ENCODE results near the gene GIPC2. TPM values are rescaled to one million over a fixed set of nuclear protein-coding genes. Genes with fewer than 3 reads are reported as not detected.

GIPC2 gene
- total and polyA plus RNA-seq, 2 donors (not counting 1 experiment from before 2014, with no cell fraction given) = not detected

GRCh38 chr1:78071696-78072095 is 25.9 kb downstream of the GIPC2 start:
- H3K9me3 ChIP-seq (ENCODE audit: control extremely low read depth in 1 of 3, control insufficient read depth in 2 of 3, insufficient read depth in 1 of 3, low read length in 2 of 3) = no peaks in the 10 kb centered on the region
- H3K4me3 ChIP-seq (ENCODE audit: control extremely low read depth in 1 of 5, extremely low read depth in 1 of 5, insufficient read depth in 1 of 5, low read depth in 2 of 5, low read length in 4 of 5) = no peak overlapping the region
- WGBS (ENCODE audit: insufficient coverage) = 60% methylated on average over 2 of the region's 5 CpGs
- peaks cover 0 to 8% (median 1%) of the 10 kb centered on the region in 4 experiments for H3K27me3 ChIP-seq (replicated peaks in 1 of 4; ENCODE audit: control extremely low read depth in 1 of 4, control insufficient read depth in 3 of 4, insufficient read depth in 4 of 4, low read length in 3 of 4)
- no peak overlapping the region for H3K27ac ChIP-seq (ENCODE audit: low read length in 2 of 2)
- H3K9ac ChIP-seq (ENCODE audit: low read length) = no peak overlapping the region
- TF ChIP-seq EZH2 (IDR thresholded peaks at IDR 0.05; ENCODE audit: borderline replicate concordance, insufficient read depth, low read depth, low read length, poor library complexity, severe bottlenecking) = no peak
- TF ChIP-seq, protein P1, sequence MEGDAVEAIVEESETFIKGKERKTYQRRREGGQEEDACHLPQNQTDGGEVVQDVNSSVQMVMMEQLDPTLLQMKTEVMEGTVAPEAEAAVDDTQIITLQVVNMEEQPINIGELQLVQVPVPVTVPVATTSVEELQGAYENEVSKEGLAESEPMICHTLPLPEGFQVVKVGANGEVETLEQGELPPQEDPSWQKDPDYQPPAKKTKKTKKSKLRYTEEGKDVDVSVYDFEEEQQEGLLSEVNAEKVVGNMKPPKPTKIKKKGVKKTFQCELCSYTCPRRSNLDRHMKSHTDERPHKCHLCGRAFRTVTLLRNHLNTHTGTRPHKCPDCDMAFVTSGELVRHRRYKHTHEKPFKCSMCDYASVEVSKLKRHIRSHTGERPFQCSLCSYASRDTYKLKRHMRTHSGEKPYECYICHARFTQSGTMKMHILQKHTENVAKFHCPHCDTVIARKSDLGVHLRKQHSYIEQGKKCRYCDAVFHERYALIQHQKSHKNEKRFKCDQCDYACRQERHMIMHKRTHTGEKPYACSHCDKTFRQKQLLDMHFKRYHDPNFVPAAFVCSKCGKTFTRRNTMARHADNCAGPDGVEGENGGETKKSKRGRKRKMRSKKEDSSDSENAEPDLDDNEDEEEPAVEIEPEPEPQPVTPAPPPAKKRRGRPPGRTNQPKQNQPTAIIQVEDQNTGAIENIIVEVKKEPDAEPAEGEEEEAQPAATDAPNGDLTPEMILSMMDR (IDR thresholded peaks at IDR 0.05) = no peak
- no peak for ATAC-seq (ENCODE audit: low read depth)
- Mint-ChIP-seq H3K27me3 (peaks cover 17% of the 10 kb centered on the region), H3K4me1 (no peaks in the 10 kb centered on the region), H3K27ac (no peak overlapping the region), H3K4me3 (no peak overlapping the region), H3K9me3 (ENCODE audit: insufficient read depth) (no peaks in the 10 kb centered on the region)
- no peak overlapping the region for H2AFZ ChIP-seq (ENCODE audit: insufficient read depth, low read depth, low read length, poor library complexity, severe bottlenecking)
- H3K36me3 ChIP-seq (replicated peaks in 1 of 2; ENCODE audit: control extremely low read depth in 1 of 2, control insufficient read depth in 1 of 2, extremely low read depth in 1 of 2, insufficient read depth in 2 of 2, low read length in 1 of 2) = no peaks in the 10 kb centered on the region
- no peaks in the 10 kb centered on the region for H4K20me1 ChIP-seq (ENCODE audit: control insufficient read depth, insufficient read depth, low read length, poor library complexity, severe bottlenecking)
- ChIA-PET CTCF (no interaction called here), POLR2A (no interaction called here)
- intact Hi-C loops (cut with micrococcal nuclease) = no loop called here
- no peak for DNase-seq
- no peak overlapping the region for H3K4me2 ChIP-seq (replicated peaks; ENCODE audit: low read depth, low read length, poor library complexity, severe bottlenecking)
- H3K79me2 ChIP-seq (ENCODE audit: control insufficient read depth, insufficient read depth, low read length) = no peaks in the 10 kb centered on the region
- H3K4me1 ChIP-seq (ENCODE audit: control insufficient read depth in 2 of 2, insufficient read depth in 2 of 2, low read length in 2 of 2) = no peaks in the 10 kb centered on the region

DNA sequence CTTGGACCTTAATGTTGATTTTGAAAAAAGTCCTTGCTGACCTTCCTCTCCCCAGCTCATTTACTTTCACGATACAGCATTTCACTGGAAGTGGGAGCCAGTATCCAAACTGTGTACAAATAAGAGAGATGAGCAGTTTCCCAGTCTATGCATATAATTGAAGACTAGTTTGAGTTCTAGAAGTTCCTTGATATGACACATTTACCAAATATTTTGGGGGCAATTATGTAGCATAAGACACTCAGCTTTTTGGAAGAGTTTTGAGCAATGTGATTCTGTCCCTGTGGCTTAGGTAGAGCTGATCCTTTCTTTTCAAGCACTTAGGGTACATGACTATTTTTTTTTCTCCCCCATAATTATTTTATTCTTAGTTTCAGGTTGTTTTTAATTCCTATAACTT is 26.4 kb downstream of the GIPC2 start:
- H3K79me2 ChIP-seq (ENCODE audit: control insufficient read depth, insufficient read depth, low read length) = no peaks in the 10 kb centered on the region
- H3K27me3 Mint-ChIP-seq = peaks cover 16% of the 10 kb centered on the region
- ChIA-PET POLR2A (no interaction called here), CTCF (no interaction called here)
- TF ChIP-seq EZH2 (IDR thresholded peaks at IDR 0.05; ENCODE audit: borderline replicate concordance, insufficient read depth, low read depth, low read length, poor library complexity, severe bottlenecking) = no peak
- TF ChIP-seq, protein P1 (IDR thresholded peaks at IDR 0.05) = no peak
- H3K9me3 Mint-ChIP-seq (ENCODE audit: insufficient read depth) = no peaks in the 10 kb centered on the region
- intact Hi-C loops (cut with micrococcal nuclease) = no loop called here
- H3K4me2 ChIP-seq (replicated peaks; ENCODE audit: low read depth, low read length, poor library complexity, severe bottlenecking) = no peak overlapping the region
- no peak overlapping the region for H2AFZ ChIP-seq (ENCODE audit: insufficient read depth, low read depth, low read length, poor library complexity, severe bottlenecking)
- no peak overlapping the region for H3K27ac ChIP-seq (ENCODE audit: low read length in 2 of 2)
- no peak overlapping the region for H3K9ac ChIP-seq (ENCODE audit: low read length)
- H4K20me1 ChIP-seq (ENCODE audit: control insufficient read depth, insufficient read depth, low read length, poor library complexity, severe bottlenecking) = no peaks in the 10 kb centered on the region
- ATAC-seq (ENCODE audit: low read depth) (no peak), DNase-seq (no peak)
- H3K4me3 ChIP-seq (ENCODE audit: control extremely low read depth in 1 of 5, extremely low read depth in 1 of 5, insufficient read depth in 1 of 5, low read depth in 2 of 5, low read length in 4 of 5) = no peak overlapping the region
- no peaks in the 10 kb centered on the region for H3K4me1 Mint-ChIP-seq
- H3K4me3 Mint-ChIP-seq = no peak overlapping the region
- no peaks in the 10 kb centered on the region for H3K36me3 ChIP-seq (replicated peaks in 1 of 2; ENCODE audit: control extremely low read depth in 1 of 2, control insufficient read depth in 1 of 2, extremely low read depth in 1 of 2, insufficient read depth in 2 of 2, low read length in 1 of 2)
- no peak overlapping the region for H3K27ac Mint-ChIP-seq
- H3K9me3 ChIP-seq (ENCODE audit: control extremely low read depth in 1 of 3, control insufficient read depth in 2 of 3, insufficient read depth in 1 of 3, low read length in 2 of 3) = no peaks in the 10 kb centered on the region
- no peaks in the 10 kb centered on the region for H3K4me1 ChIP-seq (ENCODE audit: control insufficient read depth in 2 of 2, insufficient read depth in 2 of 2, low read length in 2 of 2)
- peaks cover 0 to 8% (median 1%) of the 10 kb centered on the region in 4 experiments for H3K27me3 ChIP-seq (replicated peaks in 1 of 4; ENCODE audit: control extremely low read depth in 1 of 4, control insufficient read depth in 3 of 4, insufficient read depth in 4 of 4, low read length in 3 of 4)
- WGBS (ENCODE audit: insufficient coverage) = no CpG with 5 or more reads among the region's 1 CpG

Data from B cell (primary cell).